GM18517 (cell line): ENCODE measurements around the gene SLMAP.
"Not testable (repeated sequence)": the region's sequence is repeated elsewhere in the genome, so short reads cannot be mapped to it uniquely, and the experiment has no call there.

Source experiments
- ATAC-seq: cut with Tn5 transposase; IDR thresholded peaks from one replicate; pipeline ENCODE4 v1.9.1; 2021; ENCODE audit warnings: mild to moderate bottlenecking, moderate library complexity; ENCODE audit not compliant: unreplicated experiment

Gene SLMAP

DNA sequence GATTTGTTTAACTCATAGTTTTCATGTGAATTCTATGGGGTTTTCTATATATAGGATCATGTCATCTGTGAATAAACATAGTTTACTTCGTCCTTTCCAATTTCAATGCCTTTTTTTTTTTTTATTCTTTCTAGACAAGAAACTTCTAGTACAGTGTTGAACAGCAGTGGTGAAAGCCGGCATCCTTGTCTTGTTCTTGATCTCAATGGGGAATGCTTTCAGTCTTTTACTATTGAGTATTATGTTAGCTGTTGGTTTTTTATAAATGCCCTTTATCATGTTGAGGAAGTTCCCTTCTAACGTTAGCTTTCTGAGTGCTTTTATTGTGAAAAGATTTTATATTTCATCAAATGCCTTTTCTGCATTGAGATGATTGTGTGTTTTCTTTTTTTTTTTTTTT, 69.0 kb downstream of the SLMAP start:
- no peak for ATAC-seq

DNA sequence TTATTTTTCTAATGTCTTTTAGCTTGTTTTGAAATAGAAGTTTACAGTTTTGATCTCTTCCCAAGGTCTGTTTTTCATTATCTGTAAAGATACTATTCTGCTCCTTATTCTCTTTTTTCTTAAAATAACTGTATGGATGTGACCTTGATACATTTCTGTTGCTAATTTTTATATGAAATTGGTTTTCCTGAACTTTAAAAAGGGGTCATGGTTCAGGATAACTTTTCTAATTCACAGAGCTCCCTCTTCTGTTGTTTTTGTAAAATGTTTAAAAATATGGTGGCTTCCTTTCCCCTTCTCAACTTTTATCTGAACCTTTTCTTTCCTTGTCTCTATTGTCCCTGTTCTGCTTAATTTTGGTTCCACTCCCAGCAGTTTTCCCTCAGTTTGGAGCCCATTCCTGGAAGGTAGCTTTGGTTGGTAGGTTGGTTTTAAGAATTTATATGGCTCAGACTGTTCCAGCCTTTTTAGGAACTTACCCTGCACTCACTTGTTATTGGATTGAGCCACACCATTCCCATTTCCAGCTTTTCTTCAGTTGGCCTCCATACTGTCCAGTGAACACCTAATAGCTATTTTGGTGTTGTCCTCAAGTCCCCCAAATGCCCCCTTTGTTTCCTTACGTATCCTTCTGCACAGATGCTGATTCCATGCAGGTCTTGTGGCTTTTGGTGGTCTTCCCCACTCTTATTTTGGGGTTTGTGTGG, 70.3 kb downstream of the SLMAP start:
- no peak for ATAC-seq

DNA sequence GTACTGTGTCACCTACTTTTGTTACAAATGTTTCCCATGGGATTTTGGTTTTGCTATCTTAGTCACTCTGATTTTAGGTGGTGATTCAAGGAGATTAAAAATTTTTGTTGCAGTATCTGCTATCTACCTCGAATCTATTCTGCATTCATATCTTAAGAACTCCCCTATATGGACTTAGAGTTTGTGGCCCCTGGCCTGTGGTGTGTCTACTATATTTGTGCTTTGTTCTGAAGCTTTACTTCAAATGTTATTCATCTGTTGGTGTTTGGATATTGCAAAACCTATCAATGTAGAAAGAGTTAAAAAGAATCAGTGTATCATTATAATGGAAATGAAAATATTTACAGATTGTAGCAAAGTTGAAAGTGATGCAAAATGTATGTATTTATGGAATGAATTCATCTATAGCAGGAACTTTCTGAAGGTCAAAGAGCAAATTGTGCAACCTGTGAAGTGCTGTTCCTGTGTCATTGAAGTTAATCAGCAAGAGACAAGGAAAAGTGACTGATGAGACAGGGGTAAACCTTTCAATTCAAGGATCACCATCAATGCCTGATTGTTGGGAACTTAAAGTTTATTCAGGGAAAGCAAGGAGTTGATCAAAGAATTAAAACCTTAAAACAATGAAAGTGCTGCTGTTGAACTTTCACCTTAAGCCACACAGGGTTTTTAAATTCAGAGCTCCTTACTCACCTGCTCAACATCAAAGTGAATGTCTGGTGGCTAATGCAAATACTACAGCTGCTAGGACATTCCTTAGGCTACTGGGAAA, 71.0 kb downstream of the SLMAP start:
- ATAC-seq, result no peak

DNA sequence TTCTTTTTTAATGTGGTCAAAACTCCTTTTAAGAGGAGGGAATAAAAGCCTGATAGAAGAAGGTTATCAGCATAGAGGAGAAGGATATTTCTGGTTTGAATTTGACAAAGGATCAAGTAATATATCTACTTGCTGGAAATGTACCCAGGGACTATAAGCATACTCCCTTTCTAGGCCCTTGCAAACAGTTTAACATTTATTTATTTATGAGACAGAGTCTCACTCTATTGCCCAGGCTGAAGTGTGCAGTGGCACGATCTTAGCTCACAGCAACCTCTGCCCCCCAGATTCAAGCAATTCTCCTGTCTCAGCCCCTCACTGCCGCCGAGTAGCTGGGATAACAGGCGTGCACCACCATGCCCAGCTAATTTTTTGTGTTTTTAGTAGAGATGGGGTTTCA, 71.6 kb downstream of the SLMAP start:
- no peak for ATAC-seq

DNA sequence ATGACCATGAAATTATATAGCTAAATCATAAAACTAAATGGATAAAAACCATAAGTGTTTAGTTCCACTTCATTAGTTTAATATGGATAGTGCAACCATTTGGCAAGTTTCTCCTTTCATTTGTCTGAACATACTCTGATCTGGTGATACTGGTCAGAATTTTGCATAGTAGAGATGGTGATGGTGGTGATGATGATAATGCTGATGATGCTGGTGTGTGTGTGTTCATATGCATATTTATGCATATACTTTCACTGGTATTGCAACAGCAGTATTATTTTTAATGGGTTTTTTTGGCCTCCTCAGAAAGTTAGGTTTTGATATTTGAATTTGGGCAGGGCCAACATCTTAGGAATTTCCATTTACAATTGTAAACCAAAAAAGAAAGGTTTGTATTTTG, 76.4 kb downstream of the SLMAP start:
- no peak for ATAC-seq

DNA sequence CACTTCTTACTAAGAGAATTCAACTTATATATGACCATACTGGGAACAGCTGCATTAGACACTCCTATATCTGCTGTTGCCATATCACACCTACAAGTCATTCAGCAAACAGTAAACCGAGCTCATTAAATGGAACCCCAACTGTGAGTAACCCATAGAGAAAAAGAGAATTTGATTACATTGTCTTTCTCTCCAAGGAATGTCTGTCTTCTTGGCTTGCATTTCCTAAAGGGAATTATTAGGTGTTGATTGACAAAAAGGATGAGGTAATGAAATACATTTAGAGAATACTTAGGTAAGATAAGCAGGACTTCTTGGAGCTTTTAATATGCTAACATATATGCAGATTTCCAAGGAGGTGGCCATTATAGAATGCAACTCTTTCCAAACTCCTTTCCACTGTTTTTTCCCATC, 76.8 kb downstream of the SLMAP start:
- no peak for ATAC-seq

DNA sequence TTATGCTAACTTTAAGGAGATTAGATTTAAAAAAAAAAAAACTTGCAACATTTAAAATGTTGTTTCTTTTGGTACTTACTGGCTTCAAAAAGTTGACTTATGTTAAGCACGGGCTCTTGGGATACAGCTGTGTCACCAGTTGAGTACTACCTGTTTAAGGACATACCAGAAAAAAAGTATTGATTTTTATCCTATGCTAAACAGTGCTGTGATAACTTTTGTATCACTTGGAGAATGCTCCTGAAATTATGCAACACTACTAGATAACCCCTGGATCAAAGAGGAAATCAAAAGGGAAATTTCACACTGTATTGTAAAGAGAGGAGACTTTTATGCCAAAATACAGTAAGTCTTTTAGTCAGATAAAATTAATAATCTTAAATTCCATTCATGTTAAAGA, 77.7 kb downstream of the SLMAP start:
- no peak for ATAC-seq

DNA sequence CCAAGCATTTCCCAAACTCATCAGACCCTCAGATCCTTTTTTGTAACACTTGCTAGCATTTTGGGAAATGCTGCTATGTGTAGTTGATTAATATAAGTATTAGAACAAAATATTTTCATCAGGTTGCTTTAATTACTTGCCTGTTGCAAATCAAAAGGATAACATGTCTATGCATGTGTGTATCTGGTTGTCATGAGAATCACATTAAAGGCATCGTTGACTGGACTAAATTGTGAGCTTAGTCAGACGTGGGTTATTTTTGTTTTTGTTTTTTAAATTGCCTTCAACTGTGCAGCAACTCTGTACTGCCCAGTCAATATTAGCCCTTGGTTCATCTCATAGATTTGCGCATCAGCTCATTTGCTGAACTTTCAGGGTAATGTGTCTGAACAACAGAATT, 81.6 kb downstream of the SLMAP start:
- no peak for ATAC-seq

DNA sequence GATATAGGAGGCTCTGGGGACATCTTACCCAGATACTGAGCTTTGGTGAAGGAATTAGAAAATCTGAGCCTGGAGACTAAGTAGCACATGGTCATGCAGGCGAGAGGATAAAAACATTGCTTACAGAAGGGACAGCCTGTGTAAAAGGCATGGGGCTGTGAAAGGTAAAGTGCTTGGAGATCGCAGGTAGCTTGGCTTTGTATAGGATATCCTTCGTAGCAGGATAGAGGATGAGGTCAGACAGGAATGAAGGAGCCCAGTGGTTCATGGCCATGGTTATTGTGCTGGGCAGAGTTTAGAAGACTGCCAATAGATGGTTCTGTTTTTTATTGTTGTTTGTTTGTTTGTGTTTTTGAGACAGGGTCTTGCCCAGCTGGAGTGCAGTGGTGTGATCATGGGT, 82.5 kb downstream of the SLMAP start:
- ATAC-seq, result no peak

DNA sequence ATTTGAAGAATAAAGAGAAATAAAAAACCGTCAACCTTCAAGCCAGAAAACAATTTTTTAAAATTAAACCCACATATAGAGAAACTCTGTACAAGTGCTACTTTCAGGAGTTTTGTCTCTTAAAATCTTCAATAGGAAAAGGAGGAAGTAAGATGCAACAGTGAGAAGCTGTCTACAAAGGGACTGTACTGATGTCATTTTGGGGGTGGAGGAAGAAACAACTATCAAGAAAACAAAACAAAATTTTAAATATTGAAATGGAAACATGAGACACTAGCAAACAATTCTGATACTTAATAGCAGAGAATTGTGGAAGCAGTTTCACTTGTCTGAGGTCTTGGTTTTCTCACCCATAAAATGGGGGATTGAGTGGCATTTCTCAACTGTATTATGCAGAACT, 84.4 kb downstream of the SLMAP start:
- ATAC-seq, result no peak

DNA sequence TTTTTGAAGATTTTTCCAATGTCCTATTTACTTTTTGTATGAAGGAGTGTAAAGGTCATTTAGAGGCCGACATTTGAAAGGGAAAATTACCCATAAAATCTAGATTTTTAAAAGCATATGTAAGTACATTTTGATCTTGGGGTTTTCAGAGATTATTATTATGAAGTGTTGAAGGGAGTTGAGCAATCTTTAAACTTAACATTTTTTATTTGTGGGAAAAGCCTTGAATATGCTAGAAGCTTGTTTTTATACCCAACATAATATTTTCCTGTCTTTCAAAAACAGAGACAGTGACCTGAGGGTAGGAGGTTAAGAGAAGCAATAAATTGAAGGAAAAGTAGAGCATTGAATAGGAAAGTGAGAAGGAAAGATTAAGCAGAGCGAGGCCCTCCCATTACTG, 85.7 kb downstream of the SLMAP start:
- no peak for ATAC-seq

DNA sequence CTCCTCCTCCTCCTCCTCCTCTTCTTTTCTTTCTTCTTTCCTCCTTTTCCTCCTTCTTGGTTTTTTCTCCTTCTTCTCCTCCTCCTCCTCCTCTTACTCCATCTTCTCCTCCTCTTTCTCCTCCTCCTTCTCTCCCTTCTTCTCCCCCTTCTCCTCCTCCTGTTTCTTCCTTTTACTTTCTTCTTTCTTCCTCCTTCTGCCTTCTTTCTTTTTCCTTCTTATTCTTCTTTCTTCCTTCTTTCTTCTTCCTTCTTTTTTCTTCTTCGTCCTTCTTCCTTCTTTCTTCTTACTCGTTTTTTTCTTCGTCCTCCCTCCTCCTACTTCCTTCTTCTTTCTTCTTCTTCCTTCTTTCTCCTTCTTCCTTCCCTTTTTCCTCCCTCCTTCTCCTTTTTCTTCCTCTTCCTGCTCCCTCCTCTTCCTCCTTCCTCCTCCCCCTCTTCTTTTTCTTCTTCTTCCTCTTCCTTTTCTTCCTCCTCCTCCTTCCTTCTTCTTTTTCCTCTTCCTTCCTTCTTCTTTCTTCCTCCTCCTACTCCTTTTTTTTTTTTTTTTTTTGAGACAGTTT, 92.1 kb downstream of the SLMAP start:
- ATAC-seq, result no peak

DNA sequence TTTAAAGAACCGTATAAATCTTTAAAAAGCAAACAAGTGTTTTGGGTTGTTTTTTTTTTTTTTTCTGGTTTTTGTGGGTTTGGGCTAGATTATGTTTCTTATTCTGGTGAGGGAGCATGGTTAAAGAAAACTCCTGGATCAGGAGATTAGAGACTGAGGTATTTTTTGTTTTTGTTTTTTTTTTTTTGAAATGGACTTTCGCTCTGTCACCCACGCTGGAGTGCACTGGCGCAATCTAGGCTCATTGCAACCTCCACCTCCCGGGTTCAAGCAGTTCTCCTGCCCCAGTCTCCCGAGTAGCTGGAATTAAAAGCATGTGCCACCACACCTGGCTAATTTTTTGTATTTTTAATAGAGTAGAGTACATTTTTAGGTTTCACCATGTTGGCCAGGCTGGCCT, 95.2 kb downstream of the SLMAP start:
- no peak for ATAC-seq

DNA sequence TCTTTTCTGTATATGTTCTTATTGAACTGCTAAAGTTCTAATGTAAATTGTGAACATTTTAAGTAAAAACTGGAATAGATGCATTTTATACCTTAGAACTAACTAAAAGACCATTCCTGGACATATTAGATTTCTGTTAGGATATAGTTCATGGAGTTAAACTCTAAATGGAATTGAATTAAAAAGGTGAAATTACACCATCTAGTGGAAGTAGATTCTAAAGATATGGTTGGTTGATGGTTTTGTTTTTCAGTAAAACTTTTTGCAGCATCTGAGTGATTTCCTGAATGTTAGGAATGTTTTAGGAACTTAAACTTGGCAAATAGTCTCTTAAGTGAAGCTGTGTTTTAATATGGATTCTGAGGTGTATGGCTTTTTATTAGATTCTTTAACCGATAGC, 96.8 kb downstream of the SLMAP start:
- ATAC-seq, result no peak

DNA sequence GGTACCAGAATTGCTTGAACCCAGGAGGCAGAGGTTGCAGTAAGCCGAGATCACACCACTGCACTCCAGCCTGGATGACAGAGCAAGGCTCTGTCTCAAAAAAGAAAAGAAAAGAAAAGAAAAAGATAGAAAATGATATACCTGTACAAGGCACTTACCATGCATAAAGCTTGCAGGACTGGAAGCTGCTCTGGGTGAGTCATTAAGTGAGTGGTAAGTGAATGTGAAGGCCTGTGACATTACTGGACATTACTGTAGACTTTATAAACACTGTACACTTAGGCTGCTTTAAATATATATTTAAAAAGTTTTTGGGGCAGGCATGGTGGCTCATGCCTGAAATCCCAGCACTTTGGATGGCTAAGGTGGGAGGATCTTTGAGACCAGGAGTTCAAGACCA, 99.2 kb downstream of the SLMAP start:
- no peak for ATAC-seq

DNA sequence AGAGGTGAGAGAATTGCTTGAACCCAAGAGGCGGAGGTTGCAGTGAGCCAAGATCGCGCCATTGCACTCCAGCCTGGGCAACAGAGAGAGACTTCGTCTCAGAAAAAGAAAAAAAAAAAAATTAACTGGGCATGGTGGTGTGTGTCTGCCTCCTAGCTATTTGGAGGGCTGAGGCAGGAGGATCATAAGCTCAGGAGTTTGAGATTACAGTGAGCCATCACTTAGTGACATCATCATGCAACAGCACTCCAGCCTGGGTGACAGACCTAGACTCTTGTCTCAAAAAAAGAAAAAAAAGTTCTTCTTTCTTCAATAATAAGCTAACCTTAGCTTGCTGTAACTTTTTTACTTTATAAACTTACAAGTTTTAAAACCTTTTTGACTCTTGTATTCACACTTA, 99.8 kb downstream of the SLMAP start:
- ATAC-seq, result no peak

DNA sequence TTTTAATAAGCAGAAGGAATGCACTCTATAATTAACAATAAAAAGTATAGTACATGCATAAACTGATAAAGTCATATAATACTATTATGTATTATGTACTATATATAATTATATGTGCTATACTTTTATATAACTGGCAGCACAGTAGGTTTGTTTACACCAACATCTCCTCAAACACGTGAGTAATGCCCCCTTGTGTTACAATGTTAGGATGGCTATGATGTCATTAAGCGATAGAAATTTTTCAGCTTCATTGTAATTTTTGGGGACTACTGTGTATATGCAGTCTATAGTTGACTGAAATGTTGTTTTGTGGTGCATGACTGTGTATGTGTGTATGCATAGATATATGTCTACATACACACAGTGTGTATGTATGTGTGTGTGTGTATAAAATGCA, 100.6 kb downstream of the SLMAP start:
- no peak for ATAC-seq

DNA sequence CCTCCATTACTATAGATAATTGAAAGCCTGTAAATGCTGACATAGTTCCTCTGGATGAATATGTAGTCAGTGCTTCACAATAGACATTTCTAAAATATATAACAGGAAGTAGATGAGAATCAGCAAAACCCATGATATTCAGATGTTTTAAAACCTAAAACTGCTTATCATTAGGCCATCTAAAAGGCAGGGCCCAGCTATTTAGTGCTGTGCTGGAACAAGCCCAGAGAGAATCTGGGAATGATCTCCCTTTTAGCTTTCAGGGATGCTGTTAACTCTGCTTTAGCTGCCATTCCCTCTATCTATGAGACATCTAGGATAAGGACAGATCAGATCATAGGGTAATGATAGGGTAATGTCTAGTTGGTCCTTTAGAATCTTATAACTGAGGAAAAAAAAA, 106.8 kb downstream of the SLMAP start:
- no peak for ATAC-seq

DNA sequence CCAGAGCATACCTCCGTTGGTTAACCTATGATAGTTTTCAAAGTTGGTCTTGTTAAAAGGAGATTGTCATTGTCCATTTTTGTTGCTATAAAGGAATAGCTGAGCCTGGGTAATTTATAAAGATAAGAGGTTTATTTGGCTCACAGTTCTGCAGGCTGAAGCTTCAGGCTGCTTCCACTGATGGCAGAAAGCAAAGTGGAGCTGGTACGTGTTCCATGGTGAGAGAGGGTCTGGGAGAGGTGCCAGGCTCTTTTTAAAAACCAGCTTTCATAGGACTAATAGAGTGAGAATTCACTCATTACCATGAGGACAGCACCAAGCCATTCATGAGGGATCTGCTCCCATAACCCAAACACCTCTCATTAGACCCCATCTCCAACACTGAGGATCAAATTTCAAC, 107.3 kb downstream of the SLMAP start:
- no peak for ATAC-seq

DNA sequence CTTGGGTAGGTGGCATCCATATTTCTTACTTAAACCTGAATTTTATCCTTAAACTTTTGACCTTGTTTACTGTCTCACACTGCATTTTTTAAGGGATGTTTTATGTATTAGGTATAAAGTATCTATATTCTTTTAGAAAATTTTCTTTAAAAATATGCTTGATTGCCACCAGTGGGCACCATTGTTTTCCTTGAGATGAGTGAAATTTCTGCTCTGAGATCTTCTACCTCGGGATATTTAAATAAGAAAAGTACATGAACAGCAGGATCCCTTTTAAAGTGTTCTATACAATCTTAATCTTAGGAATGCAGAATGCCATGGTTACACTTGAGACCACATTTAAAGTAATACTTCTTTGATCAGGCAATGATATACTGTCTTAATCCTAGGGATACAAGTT, 108.7 kb downstream of the SLMAP start:
- no peak for ATAC-seq

DNA sequence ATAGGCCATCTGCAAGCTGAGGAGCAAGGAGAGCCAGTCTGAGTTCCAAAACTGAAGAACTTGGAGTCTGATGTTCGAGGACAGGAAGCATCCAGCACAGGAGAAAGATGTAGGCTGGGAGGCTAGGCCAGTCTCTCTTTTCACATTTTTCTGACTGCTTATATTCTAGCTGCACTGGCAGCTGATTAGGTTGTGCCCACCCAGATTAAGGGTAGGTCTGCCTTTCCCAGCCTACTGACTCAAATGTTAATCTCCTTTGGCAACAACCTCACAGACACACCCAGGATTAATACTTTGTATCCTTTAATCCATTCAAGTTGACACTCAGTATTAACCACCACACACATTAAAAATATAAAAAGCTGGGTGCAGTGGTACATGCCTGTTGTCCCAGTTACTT, 113.0 kb downstream of the SLMAP start:
- ATAC-seq, result not testable (repeated sequence)

DNA sequence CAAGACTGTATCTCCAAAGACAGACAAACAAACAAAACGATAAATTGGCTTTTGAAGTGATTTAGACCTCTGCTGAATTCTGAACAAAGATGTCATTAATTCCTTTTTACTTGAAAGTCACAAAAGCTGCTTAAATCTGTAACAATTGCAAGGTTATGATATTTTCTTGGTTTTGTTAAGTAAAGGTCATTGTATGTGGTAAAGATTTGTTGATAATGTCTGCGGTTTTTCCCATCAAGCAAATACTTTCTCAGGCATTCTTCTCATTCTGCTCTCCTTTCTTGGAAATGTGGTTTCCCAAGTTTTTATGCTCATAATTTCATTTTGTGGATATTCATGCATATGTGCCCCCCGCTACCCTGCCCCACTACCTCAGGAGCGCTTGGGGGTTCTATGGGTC, 116.5 kb downstream of the SLMAP start:
- no peak for ATAC-seq
